ENCODE measurements around the gene OR1A1.

DNA sequence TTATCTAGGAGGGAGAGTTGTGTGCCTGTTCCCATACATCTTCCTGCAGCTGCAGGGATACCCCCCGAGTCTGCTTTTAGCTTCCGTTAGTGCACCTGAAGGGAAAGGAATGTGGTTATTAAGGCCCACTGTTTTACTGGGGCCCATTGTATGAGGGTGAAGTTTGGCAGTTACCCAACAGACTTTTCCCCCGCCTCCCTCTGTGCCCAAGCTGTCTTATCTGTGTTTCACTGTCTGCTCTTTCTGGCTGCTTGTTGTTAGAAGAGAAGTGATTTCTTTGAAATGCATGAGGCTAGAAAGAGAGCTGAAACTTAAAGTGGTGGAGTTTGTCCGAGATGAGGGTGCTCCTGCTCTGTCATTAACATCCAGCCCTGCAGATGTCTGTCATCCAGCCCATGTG is 17.5 kb upstream of the OR1A1 start:
- no peak for TF ChIP-seq EZH2phosphoT487 (IDR thresholded peaks at IDR 0.05; ENCODE audit: borderline replicate concordance, low read depth, low read length)
- TF ChIP-seq, protein P1, sequence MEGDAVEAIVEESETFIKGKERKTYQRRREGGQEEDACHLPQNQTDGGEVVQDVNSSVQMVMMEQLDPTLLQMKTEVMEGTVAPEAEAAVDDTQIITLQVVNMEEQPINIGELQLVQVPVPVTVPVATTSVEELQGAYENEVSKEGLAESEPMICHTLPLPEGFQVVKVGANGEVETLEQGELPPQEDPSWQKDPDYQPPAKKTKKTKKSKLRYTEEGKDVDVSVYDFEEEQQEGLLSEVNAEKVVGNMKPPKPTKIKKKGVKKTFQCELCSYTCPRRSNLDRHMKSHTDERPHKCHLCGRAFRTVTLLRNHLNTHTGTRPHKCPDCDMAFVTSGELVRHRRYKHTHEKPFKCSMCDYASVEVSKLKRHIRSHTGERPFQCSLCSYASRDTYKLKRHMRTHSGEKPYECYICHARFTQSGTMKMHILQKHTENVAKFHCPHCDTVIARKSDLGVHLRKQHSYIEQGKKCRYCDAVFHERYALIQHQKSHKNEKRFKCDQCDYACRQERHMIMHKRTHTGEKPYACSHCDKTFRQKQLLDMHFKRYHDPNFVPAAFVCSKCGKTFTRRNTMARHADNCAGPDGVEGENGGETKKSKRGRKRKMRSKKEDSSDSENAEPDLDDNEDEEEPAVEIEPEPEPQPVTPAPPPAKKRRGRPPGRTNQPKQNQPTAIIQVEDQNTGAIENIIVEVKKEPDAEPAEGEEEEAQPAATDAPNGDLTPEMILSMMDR (conservative IDR thresholded peaks at IDR 0.05; ENCODE audit: low read length): no peak
